ACC112 (cell line): ENCODE measurements around the gene ARRB2.

Source experiments
- H2AFZ ChIP-seq: fragments of 200-600 bp; sonication (generic); one replicate; pipeline ENCODE4 v1.6.0; 2017; ENCODE audit warnings: antibody characterized with exemption, low read length; ENCODE audit not compliant: unreplicated experiment
- H3K27ac ChIP-seq: fragments of 200-600 bp; sonication (generic); 2 replicates; pipeline ENCODE4 v1.5.1; 2014; ENCODE audit warnings: low read depth, mild to moderate bottlenecking, antibody characterized with exemption, low read length, moderate library complexity
- H3K27me3 ChIP-seq: fragments of 200-600 bp; sonication (generic); 2 replicates; pipeline ENCODE4 v1.6.1; 2014; ENCODE audit warnings: mild to moderate bottlenecking, antibody characterized with exemption, low read length, moderate library complexity, mixed read lengths; ENCODE audit not compliant: insufficient read depth
- H3K36me3 ChIP-seq: fragments of 200-600 bp; sonication (generic); 2 replicates; pipeline ENCODE4 v1.6.1; 2016; ENCODE audit warnings: mild to moderate bottlenecking, antibody characterized with exemption, low read length, moderate library complexity, mixed read lengths; ENCODE audit not compliant: insufficient read depth
- H3K4me1 ChIP-seq: fragments of 200-600 bp; sonication (generic); one replicate; pipeline ENCODE4 v1.6.1; 2016; ENCODE audit warnings: low read length, mixed read lengths; ENCODE audit not compliant: insufficient read depth, unreplicated experiment, control insufficient read depth
- H3K4me3 ChIP-seq: fragments of 200-600 bp; sonication (generic); 2 replicates; pipeline ENCODE4 v1.5.1; 2014; ENCODE audit warnings: mild to moderate bottlenecking, low read depth, low read length
- H3K79me2 ChIP-seq: fragments of 200-600 bp; sonication (generic); one replicate; pipeline ENCODE4 v1.6.0; 2016; ENCODE audit warnings: low read length; ENCODE audit not compliant: control insufficient read depth, unreplicated experiment, insufficient read depth

The ARRB2 gene

GRCh38 chr17:4709794-4710692 is at the start of gene ARRB2:
Gene ARRB2 (plus strand): TSS chr17:4710632. CDS start chr17:4710722, 90 bp downstream.
- H3K4me3 ChIP-seq = peak within 1 kb of the TSS; percentile 82
- peaks cover 2% of the 10 kb centered on the region for H3K79me2 ChIP-seq
- H2AFZ ChIP-seq = peak within 1 kb of the TSS; percentile 46
- no peaks in the 10 kb centered on the region for H3K36me3 ChIP-seq
- H3K4me1 ChIP-seq = peaks cover 18% of the 10 kb centered on the region
- H3K27ac ChIP-seq = peak within 1 kb of the TSS; percentile 34; the same call in 1 of the 2 replicates
- no peaks in the 10 kb centered on the region for H3K27me3 ChIP-seq

- no peak overlapping the region for H3K4me3 ChIP-seq
- no peak overlapping the region for H2AFZ ChIP-seq
- H3K27ac ChIP-seq = no peak overlapping the region
- H3K79me2 ChIP-seq = no peaks in the 10 kb centered on the region
- peaks cover 21% of the 10 kb centered on the region for H3K27me3 ChIP-seq
- no peaks in the 10 kb centered on the region for H3K36me3 ChIP-seq
- no peaks in the 10 kb centered on the region for H3K4me1 ChIP-seq
Measured at GRCh38 chr17:4663711-4664110, 46.7 kb upstream of the ARRB2 start.

- Histone ChIP-seq H3K27ac (no peak overlapping the region), H3K27me3 (peaks cover 21% of the 10 kb centered on the region), H3K36me3 (no peaks in the 10 kb centered on the region), H3K4me1 (no peaks in the 10 kb centered on the region), H3K79me2 (no peaks in the 10 kb centered on the region), H3K4me3 (no peak overlapping the region), H2AFZ (no peak overlapping the region)
Measured at GRCh38 chr17:4664230-4664629, 46.2 kb upstream of the ARRB2 start.

- H2AFZ ChIP-seq = no peak overlapping the region
- no peak overlapping the region for H3K4me3 ChIP-seq
- H3K4me1 ChIP-seq = no peaks in the 10 kb centered on the region
- H3K27ac ChIP-seq = no peak overlapping the region
- peaks cover 21% of the 10 kb centered on the region for H3K27me3 ChIP-seq
- H3K36me3 ChIP-seq = peaks cover 6% of the 10 kb centered on the region; the same call in 1 of the 2 replicates
- H3K79me2 ChIP-seq = no peaks in the 10 kb centered on the region
Measured at GRCh38 chr17:4665027-4665426, 45.4 kb upstream of the ARRB2 start.

- Histone ChIP-seq H3K4me1 (no peaks in the 10 kb centered on the region), H3K27ac (no peak overlapping the region), H2AFZ (no peak overlapping the region), H3K36me3 (peaks cover 12% of the 10 kb centered on the region), H3K79me2 (no peaks in the 10 kb centered on the region), H3K27me3 (peaks cover 21% of the 10 kb centered on the region), H3K4me3 (no peak overlapping the region)
Measured at GRCh38 chr17:4666296-4666695, 44.1 kb upstream of the ARRB2 start.

GRCh38 chr17:4667166-4667565 is 43.3 kb upstream of the ARRB2 start:
- Histone ChIP-seq H2AFZ (no peak overlapping the region), H3K79me2 (no peaks in the 10 kb centered on the region), H3K27ac (no peak overlapping the region), H3K4me1 (no peaks in the 10 kb centered on the region), H3K4me3 (no peak overlapping the region), H3K36me3 (peaks cover 12% of the 10 kb centered on the region), H3K27me3 (peaks cover 21% of the 10 kb centered on the region)

GRCh38 chr17:4672055-4672630 is 38.3 kb upstream of the ARRB2 start:
- H3K4me1 ChIP-seq = peaks cover 6% of the 10 kb centered on the region
- no peak overlapping the region for H3K27ac ChIP-seq
- H3K4me3 ChIP-seq = no peak overlapping the region
- H2AFZ ChIP-seq = no peak overlapping the region
- peaks cover 12% of the 10 kb centered on the region for H3K36me3 ChIP-seq
- no peaks in the 10 kb centered on the region for H3K27me3 ChIP-seq
- no peaks in the 10 kb centered on the region for H3K79me2 ChIP-seq

- Histone ChIP-seq H3K27ac (no peak overlapping the region), H3K36me3 (peaks cover 12% of the 10 kb centered on the region), H3K27me3 (no peaks in the 10 kb centered on the region), H3K4me1 (peaks cover 6% of the 10 kb centered on the region), H2AFZ (no peak overlapping the region), H3K4me3 (no peak overlapping the region), H3K79me2 (no peaks in the 10 kb centered on the region)
Measured at GRCh38 chr17:4672751-4673150, 37.7 kb upstream of the ARRB2 start.

GRCh38 chr17:4673169-4673568 is 37.3 kb upstream of the ARRB2 start:
- no peak overlapping the region for H2AFZ ChIP-seq
- peaks cover 12% of the 10 kb centered on the region for H3K36me3 ChIP-seq
- no peak overlapping the region for H3K4me3 ChIP-seq
- H3K4me1 ChIP-seq = peaks cover 7% of the 10 kb centered on the region
- no peak overlapping the region for H3K27ac ChIP-seq
- no peaks in the 10 kb centered on the region for H3K27me3 ChIP-seq
- H3K79me2 ChIP-seq = no peaks in the 10 kb centered on the region

GRCh38 chr17:4673986-4674684 is 36.3 kb upstream of the ARRB2 start:
- Histone ChIP-seq H3K4me3 (no peak overlapping the region), H3K27ac (no peak overlapping the region), H2AFZ (no peak overlapping the region), H3K79me2 (no peaks in the 10 kb centered on the region), H3K36me3 (peaks cover 12% of the 10 kb centered on the region), H3K27me3 (no peaks in the 10 kb centered on the region), H3K4me1 (peaks cover 17% of the 10 kb centered on the region)
